ENCODE results near the gene GSTO2.

DNA sequence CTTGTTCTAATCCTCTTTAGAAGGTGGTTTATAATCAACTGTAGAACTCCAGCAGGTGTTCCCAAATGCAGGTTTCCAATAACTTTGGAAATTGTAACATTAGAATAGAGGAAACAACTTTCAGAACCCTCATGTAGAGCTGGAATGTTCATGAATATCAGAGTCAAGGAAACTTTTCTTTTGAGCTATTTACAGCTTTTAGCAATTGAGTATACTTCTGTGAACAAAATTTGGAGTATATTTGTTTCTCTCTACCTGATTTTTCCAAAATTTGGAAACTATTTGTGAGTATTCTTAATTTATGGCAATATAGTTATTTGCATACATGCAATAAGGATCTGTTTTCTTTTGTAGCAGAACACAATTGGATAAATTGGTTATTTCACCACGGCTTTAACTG is 34.0 kb upstream of the GSTO2 start:
- TF ChIP-seq CTCF (IDR thresholded peaks at IDR 0.05; ENCODE audit: poor library complexity) = no peak
- no peak for TF ChIP-seq EZH2phosphoT487 (IDR thresholded peaks at IDR 0.05; ENCODE audit: low read depth, severe bottlenecking, unreplicated experiment)
- TF ChIP-seq EZH2 (IDR thresholded peaks at IDR 0.05; ENCODE audit: borderline replicate concordance) = no peak

Measured in hepatocyte (in vitro differentiated cells).